Fibroblast of the conjunctiva (primary cell): ENCODE results near the gene BTG2.
"Not testable (repeated sequence)": the region's sequence is repeated elsewhere in the genome, so short reads cannot be mapped to it uniquely, and the experiment has no call there.

Source experiments
- DNase-seq: peaks from one replicate; pipeline ENCODE4 v3.0.0-alpha.2; 2010; ENCODE audit warnings: low read depth

Gene BTG2

DNA sequence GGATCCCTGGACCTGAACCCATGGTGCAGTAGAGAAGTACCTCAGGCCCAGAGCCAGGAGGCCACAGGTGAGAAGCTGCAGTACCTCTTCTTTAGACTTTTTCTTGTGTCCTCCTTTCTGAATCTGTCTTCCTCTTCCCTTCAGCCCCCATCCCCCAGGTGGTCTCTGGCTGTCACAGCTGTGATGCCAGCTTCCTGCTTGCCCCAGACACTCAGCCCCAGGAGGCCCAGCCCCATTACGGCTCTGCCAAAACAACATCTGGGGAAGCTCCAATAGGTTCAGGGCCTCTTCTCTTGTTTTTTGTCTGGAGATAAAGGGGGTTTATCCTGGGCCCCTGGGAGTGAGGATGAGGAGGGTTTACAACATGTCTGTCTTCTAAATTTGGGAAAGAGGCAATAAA is 9.5 kb upstream of the BTG2 start:
- DNase-seq: no peak

DNA sequence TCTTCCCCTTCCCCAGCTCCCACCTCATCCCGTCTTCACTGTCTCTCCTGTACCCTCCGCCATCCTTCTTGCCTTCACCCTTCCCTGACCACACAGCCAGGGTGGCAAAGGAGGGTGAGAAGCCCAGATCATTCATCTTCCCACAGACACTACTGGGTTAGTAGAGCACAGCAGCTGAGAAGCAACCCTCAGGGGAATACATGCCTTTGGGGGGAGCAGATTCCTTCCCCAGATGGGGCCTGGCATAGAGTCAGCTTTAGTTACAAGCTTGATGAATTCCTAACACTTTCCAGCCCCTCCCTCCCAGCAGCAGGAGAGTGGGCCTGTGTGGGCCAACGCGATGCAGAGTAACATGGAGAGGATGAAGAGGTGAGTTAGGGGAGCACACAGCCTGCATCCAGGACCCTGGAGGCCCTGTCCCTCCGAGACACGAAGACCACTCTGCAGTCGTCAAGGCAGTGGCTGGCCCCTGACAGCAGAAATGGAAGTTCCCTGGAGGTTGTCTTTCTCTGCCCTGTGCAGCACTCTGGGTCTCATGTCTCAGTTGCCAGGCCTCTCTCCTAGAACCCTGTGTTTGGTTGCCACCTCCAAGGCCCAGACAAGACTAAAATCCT is 8.8 kb upstream of the BTG2 start:
- peak; percentile 53 for DNase-seq

DNA sequence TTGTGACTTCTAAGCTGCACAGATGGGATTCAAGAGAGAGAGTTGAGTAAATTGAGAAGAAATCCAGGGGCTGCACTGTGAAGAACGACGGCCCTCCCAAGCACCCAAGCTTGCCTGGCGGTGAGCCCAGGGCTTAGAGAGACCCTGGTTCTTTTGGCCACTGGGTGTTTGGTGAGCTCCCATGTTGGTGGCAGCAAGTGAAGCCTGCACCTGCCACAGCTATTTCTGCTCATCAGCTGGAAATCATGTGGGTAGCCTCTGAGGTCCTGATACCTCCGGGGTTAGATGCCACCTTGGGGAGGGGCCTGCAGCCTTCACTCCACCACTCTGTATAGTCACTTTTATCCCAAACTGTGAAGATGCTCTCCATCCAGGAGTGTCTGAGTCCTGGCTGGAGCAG is 6.2 kb upstream of the BTG2 start:
- no peak for DNase-seq

DNA sequence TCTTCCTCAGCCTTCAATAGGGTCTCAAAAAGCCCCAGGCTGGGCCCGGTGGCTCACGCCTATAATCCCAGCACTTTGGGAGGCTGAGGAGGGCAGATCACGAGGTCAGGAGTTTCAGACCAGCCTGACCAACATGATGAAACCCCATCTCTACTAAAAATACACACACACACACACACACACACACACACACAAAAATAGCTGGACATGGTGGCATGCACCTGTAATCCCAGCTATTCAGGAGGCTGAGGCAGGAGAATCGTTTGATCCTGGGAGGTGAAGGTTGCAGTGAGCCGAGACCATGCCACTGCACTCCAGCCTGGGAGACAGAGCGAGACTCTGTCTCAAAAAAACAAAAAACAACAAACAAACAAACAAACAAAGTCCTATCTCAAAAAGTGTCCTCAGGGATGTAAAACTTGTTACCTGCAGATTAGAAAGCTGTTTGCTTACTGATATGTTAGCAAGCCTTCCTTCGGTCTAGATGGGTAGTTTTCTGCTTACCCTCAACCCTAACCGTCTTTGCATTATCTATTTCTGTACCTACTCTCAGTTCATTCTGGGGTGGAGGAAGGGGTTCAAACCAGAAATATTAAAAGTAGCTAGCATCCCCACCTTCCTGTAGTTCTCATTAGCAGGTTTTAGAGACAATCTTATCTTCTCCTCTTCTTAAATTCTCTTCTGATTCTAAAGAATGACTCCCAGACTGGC is 5.4 kb upstream of the BTG2 start:
- DNase-seq: not testable (repeated sequence)

DNA sequence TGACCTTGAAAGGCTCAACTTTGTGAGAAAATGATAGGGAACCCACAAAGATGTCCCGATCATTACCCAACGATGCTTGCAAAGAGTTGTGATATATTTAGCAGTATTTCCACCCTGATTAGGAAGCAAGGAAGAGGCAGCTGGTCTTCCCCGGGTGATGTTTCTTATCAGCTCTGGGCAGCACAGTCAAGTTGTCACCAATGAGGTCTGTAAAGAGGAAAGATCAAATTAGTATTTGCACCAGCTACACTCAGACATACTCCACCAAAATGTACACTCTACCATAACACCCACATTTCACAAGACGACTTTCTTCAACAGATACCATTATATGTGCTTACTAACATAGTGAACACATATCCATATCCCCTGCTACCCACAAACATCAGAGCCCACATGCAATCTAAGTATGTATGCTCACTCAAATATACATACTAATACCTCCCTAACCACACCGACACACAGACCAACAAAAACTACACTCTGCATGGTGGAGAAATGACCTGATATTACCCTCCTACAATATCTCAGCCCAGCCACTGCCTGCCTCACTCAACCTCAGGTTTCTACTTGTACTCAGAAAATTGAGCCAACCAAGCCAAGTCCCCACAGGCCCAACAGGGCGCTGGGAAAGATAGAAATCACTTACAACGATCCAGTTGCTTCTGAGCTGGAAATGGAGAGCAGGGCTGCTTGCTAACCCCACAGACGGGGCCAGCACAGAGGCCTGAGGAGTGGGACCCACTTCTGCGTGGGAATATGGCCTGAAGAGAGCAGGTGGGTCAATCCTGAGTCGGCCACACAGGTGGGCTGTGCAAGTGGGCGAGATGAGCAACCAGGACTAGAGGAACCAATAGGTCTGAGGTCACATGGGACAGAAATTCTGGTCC is 4.6 kb upstream of the BTG2 start:
- no peak for DNase-seq

DNA sequence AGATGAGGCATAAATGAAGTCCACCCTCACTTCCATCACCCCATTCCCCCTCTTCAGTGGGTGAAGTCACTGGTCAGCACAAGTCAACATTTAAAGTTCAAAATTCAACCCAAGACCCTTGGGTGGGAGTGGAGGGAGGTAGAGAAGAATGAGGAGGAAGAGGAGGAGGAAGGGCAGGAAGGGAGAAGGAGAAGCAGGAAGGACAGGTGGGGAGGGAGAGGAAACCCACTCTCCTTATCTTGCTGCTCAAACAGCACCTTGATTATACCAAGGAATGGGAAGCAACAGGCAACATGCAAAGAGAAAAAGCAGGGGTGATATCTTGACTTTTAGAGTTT is 4.0 kb upstream of the BTG2 start:
- no peak for DNase-seq

DNA sequence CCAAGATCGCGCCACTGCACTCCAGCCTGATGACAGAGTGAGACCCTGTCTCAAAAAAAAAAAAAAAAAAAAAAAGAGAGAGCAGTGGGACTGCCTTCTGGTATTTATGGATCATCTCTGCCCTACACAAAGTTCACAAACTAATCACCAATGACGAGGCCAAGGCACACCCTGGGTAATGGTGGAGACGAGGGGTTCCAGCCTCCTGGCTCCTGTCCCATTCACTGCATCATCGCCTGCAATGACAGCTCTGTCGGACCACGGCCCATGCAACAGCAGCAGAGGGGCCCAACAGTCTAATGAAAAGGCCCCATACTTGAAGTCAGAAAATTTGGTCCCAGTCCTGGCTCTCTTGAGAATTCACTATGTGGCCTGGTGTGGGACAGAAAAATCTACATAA is 2.9 kb upstream of the BTG2 start:
- DNase-seq: no peak

DNA sequence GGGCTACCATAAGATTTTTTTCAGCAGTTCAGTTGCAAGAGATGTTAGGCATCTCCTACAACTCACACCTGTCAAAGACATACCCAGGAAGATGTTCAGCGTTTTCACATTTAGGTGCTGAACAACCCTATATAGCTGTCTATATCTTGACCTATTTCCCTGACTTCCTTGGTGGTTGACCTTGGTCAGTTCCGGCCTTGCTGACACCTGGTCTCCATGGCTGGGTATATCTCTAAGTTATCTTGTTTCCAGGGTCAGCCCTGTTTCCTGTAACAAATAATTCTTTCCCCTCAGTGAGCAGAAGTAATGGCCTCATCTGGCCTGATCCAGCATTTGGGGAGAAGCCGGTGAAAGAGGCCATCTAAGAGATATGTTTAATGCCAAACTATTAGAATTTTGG is 2.4 kb upstream of the BTG2 start:
- DNase-seq: no peak

DNA sequence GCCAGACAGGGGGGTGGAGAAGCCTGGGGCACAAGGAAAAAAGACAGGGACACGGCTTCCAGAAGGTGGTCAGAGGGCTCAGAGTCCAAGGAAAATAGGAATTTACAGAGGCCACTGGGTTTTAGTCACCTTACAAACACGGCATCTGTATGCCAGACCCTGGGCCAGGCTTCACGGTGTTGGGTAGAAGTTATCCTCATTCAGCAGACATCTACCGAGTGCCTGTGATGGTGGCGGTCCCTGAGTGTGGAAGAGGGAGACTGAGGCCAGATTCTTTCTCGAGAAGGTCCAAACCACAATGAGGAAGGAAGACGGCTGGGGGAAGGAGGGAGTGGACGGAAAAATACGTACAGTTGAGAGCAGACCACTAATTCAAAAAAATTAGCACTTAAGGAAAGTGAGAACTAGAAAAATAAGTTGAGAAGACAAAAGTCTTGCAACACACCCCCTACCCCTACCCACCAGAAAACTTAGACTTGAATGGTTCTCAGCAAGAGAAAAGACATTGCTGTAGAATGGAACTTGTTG is 864 bp upstream of the BTG2 start:
- no peak for DNase-seq

DNA sequence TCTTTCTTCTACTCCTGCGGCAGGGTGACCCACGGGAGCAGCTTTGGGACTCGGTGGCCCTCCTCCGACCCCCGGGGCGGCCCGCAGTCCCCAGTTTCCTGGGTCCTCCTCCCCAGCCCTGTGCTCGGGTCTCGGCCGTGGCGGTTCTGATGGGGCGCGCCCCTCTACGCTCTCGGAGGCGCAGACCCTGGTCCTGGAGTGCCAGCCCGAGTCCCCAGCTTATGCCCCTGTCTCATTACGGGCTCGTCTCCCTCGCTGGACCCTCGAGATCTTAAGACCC is 430 bp downstream of the BTG2 start:
- DNase-seq: no peak

DNA sequence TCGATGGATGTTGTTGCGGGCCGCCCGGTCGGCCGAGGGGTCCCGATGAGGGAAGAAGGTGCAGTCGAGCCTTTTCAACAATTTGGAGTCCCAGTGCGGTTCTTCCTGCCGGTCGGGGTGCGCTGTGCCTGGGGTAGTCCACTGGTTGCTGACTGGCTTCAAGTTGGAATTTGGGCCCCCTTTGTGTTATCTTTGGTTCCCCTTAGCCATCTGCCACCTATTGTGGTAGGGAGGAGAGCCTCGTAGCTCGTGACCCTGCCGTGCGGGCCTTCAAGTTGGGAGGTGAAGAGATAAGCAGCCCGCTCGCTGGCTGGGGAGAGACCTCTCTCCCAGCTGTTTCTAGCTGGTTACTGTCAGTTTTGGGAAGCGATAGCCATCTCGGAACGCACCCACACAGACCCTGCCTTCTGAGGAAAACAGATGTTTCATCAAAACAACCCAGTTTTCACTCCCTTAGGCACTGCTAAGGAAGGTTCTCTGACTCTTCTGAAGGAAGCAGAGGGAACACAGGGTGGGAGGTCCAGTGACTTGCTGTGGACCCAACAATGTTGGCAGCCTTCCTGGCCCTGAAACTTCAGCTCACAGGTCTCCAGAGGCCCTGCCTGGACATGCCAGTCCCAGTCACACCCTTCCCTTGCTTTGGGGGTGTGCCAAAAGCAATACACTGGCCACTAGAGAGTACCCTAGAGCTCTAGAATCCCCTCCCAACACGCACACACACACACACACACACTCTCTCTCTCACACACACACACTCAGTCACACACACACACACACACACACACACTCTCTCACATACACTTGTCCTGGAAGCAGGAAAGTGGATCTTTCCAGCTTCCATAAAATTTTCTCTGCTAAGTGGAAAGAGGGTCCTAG is 1.0 kb downstream of the BTG2 start:
- peak; percentile 88 for DNase-seq

DNA sequence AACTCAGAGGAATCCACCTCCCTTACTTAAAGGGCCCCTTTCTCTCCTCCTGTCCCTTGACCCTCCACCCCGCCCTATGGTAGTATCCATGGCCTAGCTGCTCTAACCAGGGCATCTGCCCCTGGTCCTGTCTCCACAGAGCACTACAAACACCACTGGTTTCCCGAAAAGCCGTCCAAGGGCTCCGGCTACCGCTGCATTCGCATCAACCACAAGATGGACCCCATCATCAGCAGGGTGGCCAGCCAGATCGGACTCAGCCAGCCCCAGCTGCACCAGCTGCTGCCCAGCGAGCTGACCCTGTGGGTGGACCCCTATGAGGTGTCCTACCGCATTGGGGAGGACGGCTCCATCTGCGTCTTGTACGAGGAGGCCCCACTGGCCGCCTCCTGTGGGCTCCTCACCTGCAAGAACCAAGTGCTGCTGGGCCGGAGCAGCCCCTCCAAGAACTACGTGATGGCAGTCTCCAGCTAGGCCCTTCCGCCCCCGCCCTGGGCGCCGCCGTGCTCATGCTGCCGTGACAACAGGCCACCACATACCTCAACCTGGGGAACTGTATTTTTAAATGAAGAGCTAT is 1.7 kb downstream of the BTG2 start:
- DNase-seq: no peak

DNA sequence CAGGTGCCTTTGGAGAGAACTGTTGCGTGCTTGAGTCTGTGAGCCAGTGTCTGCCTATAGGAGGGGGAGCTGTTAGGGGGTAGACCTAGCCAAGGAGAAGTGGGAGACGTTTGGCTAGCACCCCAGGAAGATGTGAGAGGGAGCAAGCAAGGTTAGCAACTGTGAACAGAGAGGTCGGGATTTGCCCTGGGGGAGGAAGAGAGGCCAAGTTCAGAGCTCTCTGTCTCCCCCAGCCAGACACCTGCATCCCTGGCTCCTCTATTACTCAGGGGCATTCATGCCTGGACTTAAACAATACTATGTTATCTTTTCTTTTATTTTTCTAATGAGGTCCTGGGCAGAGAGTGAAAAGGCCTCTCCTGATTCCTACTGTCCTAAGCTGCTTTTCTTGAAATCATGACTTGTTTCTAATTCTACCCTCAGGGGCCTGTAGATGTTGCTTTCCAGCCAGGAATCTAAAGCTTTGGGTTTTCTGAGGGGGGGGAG is 2.4 kb downstream of the BTG2 start:
- DNase-seq: no peak

DNA sequence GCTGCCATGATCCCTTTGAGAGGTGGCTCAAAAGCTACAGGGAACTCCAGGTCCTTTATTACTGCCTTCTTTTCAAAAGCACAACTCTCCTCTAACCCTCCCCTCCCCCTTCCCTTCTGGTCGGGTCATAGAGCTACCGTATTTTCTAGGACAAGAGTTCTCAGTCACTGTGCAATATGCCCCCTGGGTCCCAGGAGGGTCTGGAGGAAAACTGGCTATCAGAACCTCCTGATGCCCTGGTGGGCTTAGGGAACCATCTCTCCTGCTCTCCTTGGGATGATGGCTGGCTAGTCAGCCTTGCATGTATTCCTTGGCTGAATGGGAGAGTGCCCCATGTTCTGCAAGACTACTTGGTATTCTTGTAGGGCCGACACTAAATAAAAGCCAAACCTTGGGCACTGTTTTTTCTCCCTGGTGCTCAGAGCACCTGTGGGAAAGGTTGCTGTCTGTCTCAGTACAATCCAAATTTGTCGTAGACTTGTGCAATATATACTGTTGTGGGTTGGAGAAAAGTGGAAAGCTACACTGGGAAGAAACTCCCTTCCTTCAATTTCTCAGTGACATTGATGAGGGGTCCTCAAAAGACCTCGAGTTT is 3.1 kb downstream of the BTG2 start:
- DNase-seq: no peak

DNA sequence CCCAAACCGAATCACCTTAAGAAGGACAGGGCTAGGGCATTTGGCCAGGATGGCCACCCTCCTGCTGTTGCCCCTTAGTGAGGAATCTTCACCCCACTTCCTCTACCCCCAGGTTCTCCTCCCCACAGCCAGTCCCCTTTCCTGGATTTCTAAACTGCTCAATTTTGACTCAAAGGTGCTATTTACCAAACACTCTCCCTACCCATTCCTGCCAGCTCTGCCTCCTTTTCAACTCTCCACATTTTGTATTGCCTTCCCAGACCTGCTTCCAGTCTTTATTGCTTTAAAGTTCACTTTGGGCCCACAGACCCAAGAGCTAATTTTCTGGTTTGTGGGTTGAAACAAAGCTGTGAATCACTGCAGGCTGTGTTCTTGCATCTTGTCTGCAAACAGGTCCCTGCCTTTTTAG is 3.6 kb downstream of the BTG2 start:
- no peak for DNase-seq

DNA sequence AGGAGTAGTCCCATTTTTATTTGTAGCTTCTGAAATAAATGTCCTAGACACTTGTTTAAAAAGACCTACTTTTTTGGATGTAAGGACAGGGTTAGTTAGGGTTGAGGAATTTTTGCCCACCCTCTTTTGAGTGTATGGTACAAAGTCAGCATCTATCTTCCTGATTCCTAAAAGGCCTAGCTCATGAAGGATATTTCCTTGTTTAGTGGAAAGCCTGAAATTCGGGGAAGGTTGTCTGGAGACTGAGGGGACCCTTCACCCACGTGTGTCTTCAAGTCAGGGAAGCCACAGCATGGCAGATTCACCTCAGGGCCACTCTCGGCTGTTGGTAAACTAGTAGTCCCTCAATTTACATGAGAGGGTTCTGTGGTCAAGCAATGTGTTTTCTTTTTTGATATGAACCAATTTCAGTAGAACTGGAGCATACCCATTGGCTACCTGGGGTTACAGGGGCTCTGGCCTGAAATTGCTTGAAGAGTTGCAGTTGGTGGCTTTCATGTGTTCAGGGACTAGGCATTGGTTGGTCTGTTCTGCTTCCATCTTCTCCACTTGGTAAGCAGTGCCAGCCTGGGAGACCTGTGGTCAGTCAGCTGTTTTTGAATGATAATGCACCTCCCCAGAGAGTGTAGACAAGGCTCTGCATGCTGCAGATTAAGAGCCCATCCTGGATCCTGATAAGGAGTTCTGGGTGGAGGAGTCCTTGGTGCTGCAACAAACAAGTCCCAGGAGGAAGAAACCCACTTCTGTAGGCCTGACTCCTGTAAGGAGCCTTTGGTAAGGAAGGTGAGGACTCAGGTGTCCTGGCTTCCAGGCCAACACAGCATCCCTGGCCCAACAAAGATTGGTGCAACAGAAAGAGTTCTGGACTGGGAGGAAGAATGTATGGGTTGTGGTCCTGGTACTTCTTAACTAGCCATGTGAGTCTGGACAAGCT is 6.3 kb downstream of the BTG2 start:
- DNase-seq: no peak

DNA sequence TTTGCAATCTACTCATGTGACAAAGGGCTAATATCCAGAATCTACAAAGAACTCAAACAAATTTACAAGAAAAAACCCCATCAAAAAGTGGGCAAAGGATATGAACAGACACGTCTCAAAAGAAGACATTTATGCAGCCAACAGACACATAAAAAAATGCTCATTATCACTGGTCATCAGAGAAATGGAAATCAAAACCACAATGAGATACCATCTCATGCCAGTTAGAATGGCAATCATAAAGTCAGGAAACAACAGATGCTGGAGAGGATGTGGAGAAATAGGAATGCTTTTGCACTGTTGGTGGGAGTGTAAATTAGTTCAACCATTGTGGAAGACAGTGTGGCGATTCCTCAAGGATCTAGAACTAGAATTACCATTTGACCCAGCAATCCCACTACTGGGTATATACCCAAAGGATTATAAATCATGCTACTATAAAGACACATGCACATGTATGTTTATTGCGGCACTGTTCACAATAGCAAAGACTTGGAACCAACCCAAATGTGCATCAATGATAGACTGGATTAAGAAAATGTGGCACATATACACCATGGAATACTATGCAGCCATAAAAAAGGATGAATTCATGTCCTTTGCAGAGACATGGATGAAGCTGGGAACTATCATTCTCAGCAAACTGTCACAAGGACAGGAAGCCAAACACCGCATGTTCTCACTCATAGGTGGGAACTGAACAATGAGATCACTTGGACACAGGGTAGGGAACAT is 8.9 kb downstream of the BTG2 start:
- DNase-seq: not testable (repeated sequence)

DNA sequence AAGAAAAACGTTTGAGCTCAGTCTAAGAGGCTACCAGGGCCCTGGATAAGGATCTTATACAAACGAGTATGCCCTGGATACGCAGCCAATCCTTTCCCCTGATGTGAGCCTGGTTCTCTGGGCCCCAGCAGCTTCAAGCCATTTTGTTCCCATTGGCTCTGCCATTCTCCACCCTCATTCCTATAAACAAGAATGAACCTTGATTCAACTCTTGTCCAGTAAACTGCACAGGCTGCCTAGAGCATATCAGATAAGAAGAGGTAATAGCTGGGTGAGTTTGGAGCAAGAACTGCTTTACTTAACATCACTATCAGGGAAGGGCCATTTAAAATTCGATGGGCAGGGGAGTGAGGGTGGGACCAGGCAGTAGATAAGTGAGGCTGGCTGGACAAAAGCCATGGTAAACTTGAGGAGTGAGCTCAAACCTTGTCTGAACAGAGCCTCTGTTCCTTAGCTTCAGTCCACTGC is 11.3 kb downstream of the BTG2 start:
- no peak for DNase-seq
